HG03060 (cell line): ENCODE measurements around the gene SPDEF.

ENCODE experiments used
- ATAC-seq: cut with Tn5 transposase; IDR thresholded peaks from one replicate; pipeline ENCODE4 v1.9.1; 2021; ENCODE audit warnings: low read depth, moderate number of reproducible peaks; ENCODE audit not compliant: unreplicated experiment

Gene SPDEF

DNA sequence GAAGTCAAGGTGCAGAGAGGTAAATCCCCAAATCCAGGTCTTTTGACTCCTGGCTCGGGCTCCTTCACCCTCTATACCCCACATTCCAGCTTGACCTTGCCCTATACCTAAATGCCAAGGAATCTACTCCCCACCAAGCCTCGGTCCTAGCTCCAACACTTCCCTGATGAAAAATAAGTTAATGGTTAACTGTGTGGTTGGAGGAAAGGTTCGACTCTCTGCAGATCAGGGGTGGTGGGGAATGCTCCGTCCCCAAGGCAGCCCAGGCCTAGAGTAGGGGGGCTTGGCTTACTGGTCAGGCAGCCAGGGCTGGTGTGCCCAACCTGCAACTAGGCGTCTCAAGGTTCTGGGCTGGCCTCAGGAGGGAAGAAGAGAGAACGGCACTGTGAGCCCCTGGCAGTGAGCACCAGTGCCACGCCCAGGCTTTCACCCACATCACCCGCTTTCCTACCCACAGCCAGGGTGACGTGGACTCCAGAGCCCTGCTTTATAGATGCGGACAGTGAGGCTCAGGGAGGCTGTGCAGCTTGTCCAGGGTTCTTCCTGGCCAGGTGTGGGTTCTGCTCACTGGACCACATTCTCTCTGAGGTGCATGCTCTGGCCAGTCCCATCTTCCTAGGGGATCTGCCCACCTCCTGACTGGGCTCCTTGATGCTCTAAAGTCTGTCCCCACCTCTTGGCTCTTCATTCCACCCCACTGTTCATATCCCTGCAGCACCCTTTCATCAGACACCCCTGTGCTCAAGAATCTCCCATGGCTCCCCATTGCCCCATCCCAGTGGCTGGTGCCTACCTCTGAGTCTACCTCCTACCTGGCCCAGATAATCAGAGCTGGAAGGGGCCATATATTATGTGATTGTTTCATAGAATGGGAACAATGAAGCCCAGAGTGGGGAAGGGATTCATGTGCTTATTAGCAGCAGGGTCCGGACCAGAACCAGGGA, 8.2 kb downstream of the SPDEF start:
- ATAC-seq: no peak

DNA sequence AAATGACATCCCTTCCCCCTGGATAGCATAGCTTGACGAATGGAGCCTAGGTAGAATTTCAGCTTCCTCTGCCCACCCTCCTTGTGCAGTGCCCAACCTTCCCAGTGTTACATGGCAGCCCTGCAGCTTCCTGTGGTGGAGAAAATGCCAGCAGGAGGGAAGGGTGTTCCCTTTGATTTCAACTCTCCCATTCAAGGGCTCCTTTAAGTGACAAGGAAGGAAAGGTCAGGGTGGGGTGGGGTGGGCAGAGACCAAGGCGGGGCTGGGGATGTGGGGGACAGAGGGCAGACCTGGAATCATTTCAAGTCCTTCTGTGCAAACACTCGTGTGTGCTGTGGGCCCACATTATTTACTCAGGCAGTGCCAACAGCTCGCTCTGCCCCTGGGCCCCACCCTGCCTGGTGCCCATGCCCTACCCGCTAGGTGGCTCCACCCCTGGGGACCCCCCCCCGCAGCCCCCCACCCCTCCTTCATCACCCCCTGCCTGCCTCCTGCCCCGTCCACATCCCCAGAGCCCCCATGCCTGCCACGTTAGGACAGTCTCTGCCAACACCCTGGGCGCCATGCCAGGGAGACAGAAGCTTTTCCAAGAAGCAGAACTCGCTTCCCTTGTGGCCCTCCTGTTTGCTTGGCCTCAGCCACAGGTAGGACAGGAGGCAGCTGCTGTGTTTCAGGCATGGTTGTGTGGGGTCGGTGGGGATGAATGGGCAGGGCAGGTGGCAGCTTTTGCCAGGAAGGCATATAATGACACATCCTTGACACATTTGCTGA, 9.4 kb downstream of the SPDEF start:
- no peak for ATAC-seq

GRCh38 chr6:34544776-34545471, 11.2 kb downstream of the SPDEF start:
- ATAC-seq: no peak

DNA sequence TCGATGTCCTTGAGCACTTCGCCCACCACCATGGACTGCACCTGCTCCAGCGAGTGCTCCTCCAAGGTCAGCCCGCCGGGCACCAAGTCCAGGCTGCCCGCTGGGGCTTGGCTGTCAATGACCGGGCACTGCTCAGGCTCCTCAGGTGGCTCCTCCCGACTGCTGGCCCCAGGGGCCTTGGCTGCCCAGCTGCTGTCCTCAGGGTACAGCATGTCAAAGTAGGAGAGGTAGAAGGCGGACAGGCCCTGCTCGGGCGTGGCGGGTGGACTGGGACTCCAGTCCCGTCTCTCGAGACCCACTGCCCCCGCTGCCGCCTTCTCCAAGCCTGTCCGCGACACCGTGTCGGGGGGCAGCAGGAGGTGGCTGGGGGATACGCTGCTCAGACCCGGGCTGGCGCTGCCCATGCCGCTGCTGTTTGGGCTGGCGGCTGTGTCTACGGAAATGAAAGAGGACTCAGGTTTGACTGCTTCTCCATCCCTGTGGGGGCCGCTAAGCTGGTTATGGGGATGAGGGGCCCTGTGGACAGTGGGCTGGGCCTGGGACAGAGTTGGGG, 12.0 kb downstream of the SPDEF start:
- no peak for ATAC-seq

- ATAC-seq: no peak
Measured at GRCh38 chr6:34543421-34543820, 12.7 kb downstream of the SPDEF start.

DNA sequence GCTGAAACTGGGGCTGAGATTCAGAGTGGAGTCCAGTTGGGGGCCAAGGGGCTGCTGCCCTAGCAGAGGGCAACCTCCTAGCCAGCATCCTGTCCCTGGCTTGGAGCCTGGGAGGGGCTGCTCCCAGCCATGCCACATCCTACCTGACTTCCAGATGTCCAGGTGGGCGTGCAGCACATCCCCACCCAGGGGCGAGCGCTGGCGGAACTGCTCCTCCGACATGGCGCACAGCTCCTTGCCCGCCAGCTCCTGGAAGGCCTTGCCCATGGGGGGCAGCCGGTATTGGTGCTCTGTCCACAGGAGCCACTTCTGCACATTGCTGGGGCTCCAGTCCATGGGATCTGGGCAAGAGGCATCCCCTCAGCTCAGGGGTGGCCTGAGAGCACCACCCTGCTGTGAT, 15.3 kb downstream of the SPDEF start:
- no peak for ATAC-seq

DNA sequence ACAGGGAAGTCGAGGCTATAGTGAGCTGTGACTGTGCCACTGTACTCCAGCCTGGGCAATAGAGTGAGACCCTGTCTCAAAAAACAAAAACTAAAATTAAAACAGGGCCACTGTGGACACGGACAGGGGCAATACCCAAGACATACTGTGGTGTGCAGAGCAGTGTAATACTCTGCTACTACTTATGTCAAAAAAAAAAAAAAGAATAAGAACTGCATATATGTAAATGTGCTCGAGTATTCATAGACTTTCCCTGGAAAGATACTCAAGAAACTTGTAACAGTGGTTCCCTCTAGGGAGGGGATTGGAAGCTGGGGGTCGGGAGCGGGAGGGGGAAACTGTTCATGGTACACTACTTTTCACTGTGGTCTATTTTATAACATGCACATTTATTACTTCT, 15.9 kb downstream of the SPDEF start:
- ATAC-seq: no peak

DNA sequence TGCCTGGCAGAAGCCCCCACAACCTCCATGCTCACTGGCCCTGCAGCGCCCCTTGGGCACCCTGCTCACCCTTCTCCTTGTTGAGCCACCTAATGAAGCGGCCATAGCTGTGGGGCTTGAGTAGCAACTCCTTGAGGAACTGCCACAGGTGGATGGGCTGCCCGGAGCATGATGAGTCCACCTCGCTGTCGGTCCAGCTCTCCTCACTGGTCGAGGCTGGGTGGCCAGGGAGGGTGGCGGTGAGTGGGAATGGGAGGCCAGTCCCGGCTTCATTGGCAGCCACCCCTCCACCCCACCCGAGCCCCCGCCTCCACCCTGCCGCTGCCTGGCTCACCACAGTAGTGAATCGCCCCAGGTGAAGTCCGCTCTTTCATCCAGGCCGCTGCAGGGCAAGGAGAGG, 16.9 kb downstream of the SPDEF start:
- no peak for ATAC-seq

DNA sequence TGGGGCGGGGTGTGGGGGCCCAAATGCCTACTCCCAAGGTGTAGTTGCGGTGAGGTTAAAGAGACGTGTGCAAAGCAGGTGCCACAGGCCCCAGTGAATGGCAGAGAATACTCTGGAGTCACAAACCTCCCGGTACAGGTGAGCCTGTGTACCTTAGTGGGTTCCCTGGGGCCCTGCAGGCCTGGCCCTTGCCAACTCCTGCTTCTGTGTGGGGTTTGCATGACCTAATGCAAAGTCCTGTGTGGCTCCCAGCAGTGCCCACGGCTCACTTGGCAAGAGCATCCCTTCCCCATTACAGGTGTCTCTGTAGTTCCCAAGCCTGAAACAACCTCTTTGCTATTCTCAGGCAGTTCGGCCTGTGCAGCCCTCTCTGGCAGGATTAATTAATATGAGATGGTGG, 17.5 kb downstream of the SPDEF start:
- no peak for ATAC-seq

GRCh38 chr6:34537922-34538550, 18.1 kb downstream of the SPDEF start:
- ATAC-seq: no peak

DNA sequence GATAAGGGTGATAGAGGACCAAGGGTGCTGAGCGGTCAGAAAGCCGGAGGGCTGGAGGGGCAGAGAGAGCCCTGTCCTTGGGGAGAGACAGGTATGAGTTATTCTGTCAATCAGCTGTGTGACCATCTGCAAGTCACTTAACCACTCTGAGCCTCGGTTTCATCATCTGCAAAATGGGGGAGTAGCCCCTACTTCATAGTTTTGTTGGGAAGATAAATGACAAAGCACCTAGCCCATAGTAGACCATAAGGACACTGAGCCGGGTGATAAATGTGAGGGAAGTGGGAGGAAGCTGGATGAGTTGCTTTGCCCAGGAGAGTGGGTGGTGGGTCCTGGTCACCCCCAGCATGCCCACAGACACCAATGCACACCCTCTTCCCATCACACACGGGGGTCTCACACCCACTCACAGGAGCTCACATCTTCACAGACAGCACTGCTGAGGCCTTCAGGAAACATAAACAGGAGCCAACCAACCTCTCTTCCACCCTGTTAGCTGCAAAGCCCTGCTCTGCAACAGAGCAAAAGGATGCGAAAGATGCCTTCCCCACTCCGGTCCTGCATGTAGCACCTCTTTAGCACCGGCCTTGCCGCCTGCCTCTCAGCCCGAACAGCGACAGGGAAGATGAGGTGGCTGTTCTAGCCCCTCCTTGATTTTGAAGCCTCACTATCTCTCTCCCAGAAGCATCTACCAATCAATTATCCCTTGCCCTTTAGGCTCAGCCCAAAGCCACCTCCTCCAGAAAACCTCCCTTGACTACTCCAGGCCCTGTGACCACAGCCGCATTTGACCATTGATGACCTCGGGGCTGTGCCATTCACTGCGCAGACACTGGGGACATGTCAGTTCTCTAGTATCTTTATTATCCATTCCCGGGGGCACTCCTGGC, 18.9 kb downstream of the SPDEF start:
- ATAC-seq: no peak

DNA sequence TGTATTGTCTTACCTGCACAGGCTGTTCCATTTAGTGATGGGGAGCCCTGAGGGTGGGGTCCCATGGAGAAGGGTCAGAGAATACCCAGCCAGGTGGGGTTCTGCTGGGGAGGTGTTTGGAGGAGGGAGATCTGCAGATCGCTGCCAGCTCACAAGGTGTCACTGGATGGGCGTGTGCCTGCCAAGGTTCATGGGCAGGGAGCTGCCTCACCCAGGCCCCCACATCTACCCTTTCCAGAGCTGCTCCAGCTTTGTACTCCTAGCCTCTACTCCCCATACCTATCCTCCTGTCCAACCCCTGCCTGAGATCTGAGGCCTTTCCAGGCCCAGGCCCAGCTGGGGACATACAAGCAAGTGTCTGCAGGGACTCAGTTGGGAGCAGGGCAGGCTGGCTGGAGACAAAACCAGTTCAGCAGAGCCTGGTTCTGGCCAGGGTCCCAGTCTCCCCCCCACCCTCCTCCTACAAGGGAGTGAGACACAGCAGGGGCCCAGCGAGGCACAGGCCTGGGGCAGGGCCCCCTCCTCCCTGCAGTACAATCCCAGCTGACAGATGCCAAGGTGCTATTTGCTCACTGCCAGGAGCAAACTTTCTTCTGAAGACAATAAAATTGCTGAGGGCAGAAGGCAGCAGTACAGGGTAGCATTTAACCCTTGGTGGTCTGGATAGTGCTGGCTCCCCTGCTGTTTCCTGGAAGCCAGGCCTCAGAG, 19.7 kb downstream of the SPDEF start:
- no peak for ATAC-seq

DNA sequence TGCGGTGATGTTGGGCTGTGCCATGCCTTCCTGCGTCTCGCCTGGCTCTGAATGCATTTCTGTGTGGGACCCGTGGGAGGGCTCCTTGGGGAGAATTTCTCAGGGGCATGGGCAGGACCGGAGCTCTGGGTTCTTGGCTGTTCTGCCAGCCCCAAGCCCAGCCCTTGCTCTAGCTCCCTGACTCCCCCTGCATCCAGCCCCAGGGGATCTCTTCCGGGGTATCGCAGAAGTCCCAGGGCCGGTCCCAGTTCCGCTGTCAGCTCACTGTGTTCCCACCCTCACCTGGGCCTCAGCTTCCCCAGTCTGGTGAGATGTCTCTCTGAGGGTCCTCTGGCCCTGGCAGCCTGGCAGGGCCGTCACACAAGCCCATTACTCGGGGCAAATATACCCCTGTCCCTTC, 20.5 kb downstream of the SPDEF start:
- no peak for ATAC-seq

DNA sequence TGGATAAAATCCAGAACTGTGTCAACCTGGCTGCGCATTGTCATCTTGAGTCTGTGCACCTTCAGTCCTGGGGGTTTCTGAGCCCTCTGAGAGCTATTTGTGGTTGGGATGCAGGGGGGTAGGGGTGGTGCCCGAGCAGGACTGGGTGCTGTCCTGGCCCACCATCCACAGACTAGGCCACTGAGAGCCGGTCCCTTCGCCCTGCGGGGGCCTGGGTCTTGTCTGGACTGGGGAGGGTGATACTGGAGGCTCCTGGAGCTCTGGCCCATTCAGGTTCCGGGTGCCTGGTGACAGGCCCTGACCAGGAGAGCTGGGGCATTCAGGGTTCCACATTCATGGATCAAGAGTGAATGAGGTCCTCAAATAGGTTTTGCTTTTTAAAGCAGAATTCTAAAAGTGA, 20.9 kb downstream of the SPDEF start:
- ATAC-seq: no peak

DNA sequence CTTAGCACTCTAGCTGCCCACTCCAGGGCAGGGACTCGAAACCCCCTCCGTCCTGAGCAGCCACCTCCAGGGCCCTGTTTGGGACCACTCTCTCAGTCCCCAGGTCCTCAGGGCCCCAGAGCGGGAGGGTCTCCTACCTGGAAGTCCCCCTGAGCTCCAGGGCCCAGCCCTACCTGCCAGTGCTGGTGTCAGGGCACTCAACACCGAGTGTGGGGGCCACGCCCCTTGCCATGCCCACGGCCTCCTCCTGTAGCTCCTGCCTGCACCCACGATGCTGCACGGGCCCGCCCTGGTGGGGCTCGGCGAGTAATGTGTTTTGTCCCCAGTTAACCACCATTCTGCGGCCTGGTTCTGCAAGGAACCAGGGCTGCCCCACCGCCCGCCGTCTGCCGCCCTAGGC, 21.5 kb downstream of the SPDEF start:
- no peak for ATAC-seq

DNA sequence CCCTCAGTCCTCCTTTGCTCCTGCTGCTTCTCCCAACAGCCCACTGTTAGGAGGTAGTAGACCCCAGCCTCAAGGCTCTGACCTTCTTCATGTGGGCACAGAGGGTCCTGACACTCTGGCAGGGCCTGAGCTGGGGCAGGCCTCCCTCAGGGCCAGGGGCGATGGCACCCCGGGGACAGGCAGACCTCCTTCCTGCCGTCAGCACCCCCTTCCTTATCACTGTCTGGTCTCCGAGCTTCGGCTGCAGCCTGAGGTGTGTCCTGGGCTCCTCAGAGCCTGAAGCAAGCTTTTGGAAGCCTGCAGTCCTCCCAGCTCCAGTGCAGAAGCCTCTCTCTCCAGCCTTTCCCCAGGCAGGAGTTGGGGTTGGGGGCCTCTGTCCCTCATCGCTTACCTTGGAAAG, 22.0 kb downstream of the SPDEF start:
- ATAC-seq: no peak

DNA sequence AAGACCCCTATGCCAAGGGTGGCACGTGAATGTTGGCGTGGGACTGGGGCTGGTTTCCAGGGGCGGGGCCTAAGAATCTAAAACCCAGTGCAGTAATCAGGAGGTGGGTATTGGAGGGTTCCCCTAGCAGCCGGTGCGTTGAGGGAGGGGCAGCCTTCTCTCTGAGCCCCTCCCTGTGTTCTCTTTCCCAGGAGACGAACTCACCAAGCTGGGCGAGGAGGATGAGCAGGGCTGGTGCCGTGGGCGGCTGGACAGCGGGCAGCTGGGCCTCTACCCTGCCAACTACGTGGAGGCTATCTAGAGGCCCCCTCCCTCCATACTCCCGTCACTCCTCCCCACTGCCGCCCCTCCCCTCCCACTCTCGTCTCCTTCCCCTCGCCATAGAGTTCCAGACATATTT, 23.9 kb downstream of the SPDEF start:
- ATAC-seq: no peak

- ATAC-seq: no peak
Measured at GRCh38 chr6:34531580-34532201, 24.4 kb downstream of the SPDEF start.
